Measurements from ENCODE around the gene ANAPC15. TPM values are rescaled to one million over a fixed set of nuclear protein-coding genes. Genes with fewer than 3 reads are reported as not detected.

ANAPC15 gene
- total and polyA plus RNA-seq, 2 of the 13 experiments (the other 11 are each of a cell fraction or from before 2014, with no cell fraction given) = 18.8 to 25.7 TPM

GRCh38 chr11:72112143-72112977 lies at the start of gene ANAPC15 (continued):
- TF ChIP-seq ZNF577 (CRISPR knock-in tag; IDR thresholded peaks at IDR 0.05; ENCODE audit: borderline replicate concordance, low read depth) (no peak), TBX3 (IDR thresholded peaks at IDR 0.05; ENCODE audit: borderline replicate concordance) (peak; percentile 32; the same call in 1 of the 2 replicates), HOMEZ (CRISPR knock-in tag; IDR thresholded peaks at IDR 0.05; ENCODE audit: low read depth) (0 out of 2 replicates have a peak, but pooled peaks have one; percentile 44), ZBTB3 (CRISPR knock-in tag; IDR thresholded peaks at IDR 0.05; ENCODE audit: borderline replicate concordance, low read depth) (no peak), IRF2 (CRISPR knock-in tag; IDR thresholded peaks at IDR 0.05) (peak; percentile 51), PPARG (CRISPR knock-in tag; conservative IDR thresholded peaks at IDR 0.05) (0 out of 2 replicates have a peak, but pooled peaks have one; percentile 26), ZSCAN22 (CRISPR knock-in tag; IDR thresholded peaks at IDR 0.05) (no peak), ZNF75D (CRISPR knock-in tag; IDR thresholded peaks at IDR 0.05; ENCODE audit: borderline replicate concordance) (no peak), ZNF839 (CRISPR knock-in tag; IDR thresholded peaks at IDR 0.05; ENCODE audit: borderline replicate concordance) (peak; percentile 94), PAXIP1 (CRISPR knock-in tag; conservative IDR thresholded peaks at IDR 0.05) (no peak), TOE1 (CRISPR knock-in tag; IDR thresholded peaks at IDR 0.05) (peak; percentile 20; the same call in 1 of the 2 replicates), NR2C2 (CRISPR knock-in tag; IDR thresholded peaks at IDR 0.05; ENCODE audit: borderline replicate concordance) (peak; percentile 99), THYN1 (CRISPR knock-in tag; IDR thresholded peaks at IDR 0.05; ENCODE audit: borderline replicate concordance, low read depth) (no peak), TARDBP (CRISPR knock-in tag; IDR thresholded peaks at IDR 0.05) (0 out of 2 replicates have a peak, but pooled peaks have one; percentile 28), HES4 (CRISPR knock-in tag; IDR thresholded peaks at IDR 0.05; ENCODE audit: borderline replicate concordance) (no peak), KDM3A (CRISPR knock-in tag; IDR thresholded peaks at IDR 0.05; ENCODE audit: low read depth) (peak; percentile 27; the same call in 1 of the 2 replicates), TFE3 (CRISPR knock-in tag; IDR thresholded peaks at IDR 0.05) (peak; percentile 84)
- TF ChIP-seq, protein P1, sequence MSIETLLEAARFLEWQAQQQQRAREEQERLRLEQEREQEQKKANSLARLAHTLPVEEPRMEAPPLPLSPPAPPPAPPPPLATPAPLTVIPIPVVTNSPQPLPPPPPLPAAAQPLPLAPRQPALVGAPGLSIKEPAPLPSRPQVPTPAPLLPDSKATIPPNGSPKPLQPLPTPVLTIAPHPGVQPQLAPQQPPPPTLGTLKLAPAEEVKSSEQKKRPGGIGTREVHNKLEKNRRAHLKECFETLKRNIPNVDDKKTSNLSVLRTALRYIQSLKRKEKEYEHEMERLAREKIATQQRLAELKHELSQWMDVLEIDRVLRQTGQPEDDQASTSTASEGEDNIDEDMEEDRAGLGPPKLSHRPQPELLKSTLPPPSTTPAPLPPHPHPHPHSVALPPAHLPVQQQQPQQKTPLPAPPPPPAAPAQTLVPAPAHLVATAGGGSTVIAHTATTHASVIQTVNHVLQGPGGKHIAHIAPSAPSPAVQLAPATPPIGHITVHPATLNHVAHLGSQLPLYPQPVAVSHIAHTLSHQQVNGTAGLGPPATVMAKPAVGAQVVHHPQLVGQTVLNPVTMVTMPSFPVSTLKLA (IDR thresholded peaks at IDR 0.05) = peak; percentile 17; the same call in 1 of the 2 replicates
